Nephron progenitor cell (in vitro differentiated cells): ENCODE measurements around the gene RTEL1.
"Not testable (repeated sequence)": the region's sequence is repeated elsewhere in the genome, so short reads cannot be mapped to it uniquely, and the experiment has no call there.

Experiments used
- DNase-seq: peaks from one replicate; pipeline ENCODE4 v3.0.0; 2021
- H3K27ac Mint-ChIP-seq: 2 replicates; pipeline ENCODE4 v1.8.0; 2021; ENCODE audit warnings: mild to moderate bottlenecking, moderate library complexity, mixed read lengths
- H3K27me3 Mint-ChIP-seq: 2 replicates; pipeline ENCODE4 v1.8.0; 2021; ENCODE audit warnings: mild to moderate bottlenecking, low read depth, mixed read lengths; ENCODE audit not compliant: poor library complexity
- H3K36me3 Mint-ChIP-seq: 2 replicates; pipeline ENCODE4 v1.8.0; 2021; ENCODE audit warnings: low read depth, mixed read lengths
- H3K4me1 Mint-ChIP-seq: 2 replicates; pipeline ENCODE4 v1.8.0; 2021; ENCODE audit warnings: mixed read lengths
- H3K4me3 Mint-ChIP-seq: 2 replicates; pipeline ENCODE4 v1.8.0; 2021; ENCODE audit warnings: mild to moderate bottlenecking, moderate library complexity, mixed read lengths
- H3K9me3 Mint-ChIP-seq: 2 replicates; pipeline ENCODE4 v1.8.0; 2021; ENCODE audit warnings: mild to moderate bottlenecking, moderate library complexity, mixed read lengths
- TF ChIP-seq, protein P1 (sequence below): fragments of 200-600 bp; sonication (generic); IDR thresholded peaks from 2 replicates; pipeline ENCODE4 v1.5.0; 2021; ENCODE audit warnings: antibody characterized with exemption

RTEL1 gene

DNA sequence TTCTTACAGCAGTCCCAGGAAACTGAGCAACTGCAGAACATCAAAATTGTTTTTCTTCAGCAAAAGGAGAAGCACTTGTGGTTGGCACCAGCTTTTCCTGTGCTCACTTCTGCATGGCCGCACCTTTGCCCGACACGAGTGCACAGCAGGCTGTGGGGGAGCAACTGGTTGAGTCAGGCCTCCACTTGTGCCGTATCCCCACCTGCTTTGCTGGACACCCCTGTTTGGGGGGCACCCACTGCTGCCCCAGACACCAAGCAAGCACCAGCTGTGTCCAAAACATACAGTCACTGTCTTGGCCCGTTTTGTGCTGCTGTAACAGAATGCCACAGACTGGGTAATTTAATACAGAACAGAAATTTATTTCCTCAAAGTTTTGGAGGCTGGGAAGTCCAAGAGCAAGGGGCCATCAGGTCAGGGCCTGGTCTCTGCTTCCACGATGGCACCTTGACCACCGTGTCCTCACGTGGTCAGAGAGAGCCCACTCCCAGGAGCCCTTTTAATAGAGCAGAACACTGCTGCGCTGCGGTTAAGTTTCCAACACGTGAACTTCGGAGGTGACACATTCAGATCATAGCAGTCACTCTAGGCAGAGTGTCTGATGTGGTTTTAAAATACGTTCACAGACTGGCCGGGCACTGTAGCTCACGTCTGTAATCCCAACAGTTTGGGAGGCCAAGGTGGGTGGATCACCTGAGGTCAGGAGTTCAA lies 22.5 kb upstream of the RTEL1 start:
- Mint-ChIP-seq H3K4me3 (no peak overlapping the region), H3K9me3 (no peaks in the 10 kb centered on the region), H3K36me3 (no peaks in the 10 kb centered on the region), H3K4me1 (peaks cover 19% of the 10 kb centered on the region), H3K27ac (no peak overlapping the region), H3K27me3 (peaks cover 6% of the 10 kb centered on the region)
- DNase-seq = no peak
- TF ChIP-seq, protein P1, sequence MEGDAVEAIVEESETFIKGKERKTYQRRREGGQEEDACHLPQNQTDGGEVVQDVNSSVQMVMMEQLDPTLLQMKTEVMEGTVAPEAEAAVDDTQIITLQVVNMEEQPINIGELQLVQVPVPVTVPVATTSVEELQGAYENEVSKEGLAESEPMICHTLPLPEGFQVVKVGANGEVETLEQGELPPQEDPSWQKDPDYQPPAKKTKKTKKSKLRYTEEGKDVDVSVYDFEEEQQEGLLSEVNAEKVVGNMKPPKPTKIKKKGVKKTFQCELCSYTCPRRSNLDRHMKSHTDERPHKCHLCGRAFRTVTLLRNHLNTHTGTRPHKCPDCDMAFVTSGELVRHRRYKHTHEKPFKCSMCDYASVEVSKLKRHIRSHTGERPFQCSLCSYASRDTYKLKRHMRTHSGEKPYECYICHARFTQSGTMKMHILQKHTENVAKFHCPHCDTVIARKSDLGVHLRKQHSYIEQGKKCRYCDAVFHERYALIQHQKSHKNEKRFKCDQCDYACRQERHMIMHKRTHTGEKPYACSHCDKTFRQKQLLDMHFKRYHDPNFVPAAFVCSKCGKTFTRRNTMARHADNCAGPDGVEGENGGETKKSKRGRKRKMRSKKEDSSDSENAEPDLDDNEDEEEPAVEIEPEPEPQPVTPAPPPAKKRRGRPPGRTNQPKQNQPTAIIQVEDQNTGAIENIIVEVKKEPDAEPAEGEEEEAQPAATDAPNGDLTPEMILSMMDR = no peak

DNA sequence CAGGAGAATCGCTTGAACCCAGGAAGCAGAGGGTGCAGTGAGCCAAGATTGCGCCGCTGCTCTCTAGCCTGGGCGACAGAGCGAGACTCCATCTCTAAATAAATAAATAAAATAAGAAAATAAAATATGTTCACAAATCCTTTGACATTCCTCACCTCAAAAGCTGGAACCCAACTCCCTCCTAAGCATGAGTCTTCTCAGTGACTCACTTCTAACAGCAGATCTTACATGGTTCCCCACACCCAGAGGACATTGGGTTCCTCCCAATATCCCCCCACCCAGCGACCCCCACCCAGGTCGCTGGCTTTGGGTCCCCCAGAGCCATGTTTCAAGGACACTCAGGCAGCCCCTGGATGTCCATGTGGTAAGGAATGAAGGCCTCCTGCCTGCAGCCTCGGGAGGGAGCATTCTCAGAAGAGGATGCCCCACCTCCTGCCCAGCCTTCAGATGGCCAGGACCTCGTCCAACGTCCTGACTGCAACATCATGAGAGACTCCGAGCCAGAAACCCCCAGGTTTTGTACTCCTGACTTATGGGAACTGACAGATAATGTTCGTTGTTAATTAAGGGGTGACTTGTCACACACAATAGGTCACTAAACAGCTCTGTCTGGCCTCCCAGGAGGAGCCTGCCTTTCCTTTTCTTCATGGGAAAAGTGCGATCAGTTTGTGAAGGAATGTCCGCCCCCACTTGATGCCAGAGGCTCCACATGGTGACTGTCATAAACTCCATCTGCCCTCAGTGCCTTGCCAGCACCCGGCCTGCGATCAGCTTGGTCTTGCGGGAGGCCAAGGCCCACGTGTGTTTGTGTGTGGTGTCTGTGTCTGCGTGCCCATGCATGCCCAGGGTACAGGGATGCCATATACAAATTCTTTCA lies 21.1 kb upstream of the RTEL1 start:
- H3K36me3 Mint-ChIP-seq = no peaks in the 10 kb centered on the region
- no peak overlapping the region for H3K27ac Mint-ChIP-seq
- no peak for DNase-seq
- TF ChIP-seq, protein P1 = no peak
- H3K4me1 Mint-ChIP-seq = peaks cover 11% of the 10 kb centered on the region
- no peaks in the 10 kb centered on the region for H3K9me3 Mint-ChIP-seq
- no peak overlapping the region for H3K4me3 Mint-ChIP-seq
- peaks cover 6% of the 10 kb centered on the region for H3K27me3 Mint-ChIP-seq

DNA sequence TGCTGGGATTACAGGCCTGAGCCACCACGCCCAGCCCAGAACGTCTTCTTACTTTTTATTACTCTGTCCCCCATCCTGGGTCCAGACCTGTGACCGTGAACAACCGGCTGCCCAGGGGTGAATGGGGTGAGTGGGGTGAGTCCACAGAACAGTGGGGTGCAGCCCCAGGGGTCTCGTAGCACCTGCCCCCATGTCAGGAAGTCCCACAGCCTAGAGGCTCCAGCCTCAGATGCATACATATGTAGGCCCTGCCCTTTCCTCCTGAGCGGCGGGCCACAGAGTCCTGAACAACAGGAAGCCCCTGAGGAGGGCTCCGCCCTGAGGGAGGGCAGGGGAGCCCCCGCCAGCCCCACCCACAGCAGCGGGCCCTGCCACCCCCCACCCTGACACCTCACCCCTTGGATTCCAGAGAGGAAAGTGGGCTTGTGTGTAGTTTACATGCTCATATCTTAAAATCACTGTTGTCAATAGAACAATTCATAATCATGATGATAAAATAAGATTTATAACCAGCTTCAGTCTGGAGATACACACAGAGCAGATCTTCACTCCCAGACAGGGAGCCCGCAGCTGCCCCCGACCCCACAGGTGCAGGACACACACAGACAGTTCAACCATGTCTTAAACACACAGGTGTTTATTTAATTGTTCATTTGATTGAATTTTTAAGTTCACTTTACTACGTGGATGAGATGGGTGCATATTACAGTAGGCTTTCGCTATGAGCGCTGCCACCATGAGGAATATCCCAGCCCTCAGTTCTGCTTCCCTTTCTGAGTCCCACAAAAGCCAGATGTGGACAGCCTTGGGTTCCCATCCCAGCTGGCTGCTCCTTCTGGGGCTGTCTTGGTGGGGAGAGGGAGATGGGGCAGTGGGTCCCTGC lies 18.8 kb upstream of the RTEL1 start:
- TF ChIP-seq, protein P1 = no peak
- Mint-ChIP-seq H3K4me3 (no peak overlapping the region), H3K27ac (no peak overlapping the region), H3K9me3 (no peaks in the 10 kb centered on the region), H3K36me3 (no peaks in the 10 kb centered on the region), H3K4me1 (peaks cover 18% of the 10 kb centered on the region), H3K27me3 (peaks cover 17% of the 10 kb centered on the region)
- no peak for DNase-seq

DNA sequence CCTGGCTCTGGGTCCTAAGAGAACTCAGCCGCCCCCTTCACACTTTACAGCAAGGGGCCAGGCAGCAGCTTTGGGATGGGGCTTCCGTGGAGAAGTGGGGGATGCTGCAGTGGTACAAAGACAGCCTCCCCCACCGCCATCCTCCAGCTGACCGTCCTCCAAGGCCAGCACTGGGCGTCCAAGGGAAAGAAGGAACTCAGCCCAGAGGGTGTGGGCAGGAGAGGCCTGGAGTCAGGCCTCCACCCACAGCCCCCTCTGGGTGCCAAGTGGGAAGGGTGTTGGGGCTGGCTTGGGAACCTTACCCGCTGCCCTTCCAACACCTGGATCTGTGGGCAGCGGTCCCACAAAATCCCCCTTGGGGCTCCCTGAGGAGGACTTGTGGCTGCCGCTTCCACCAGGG lies 18.0 kb upstream of the RTEL1 start:
- no peaks in the 10 kb centered on the region for H3K36me3 Mint-ChIP-seq
- no peak for DNase-seq
- H3K27me3 Mint-ChIP-seq = peaks cover 19% of the 10 kb centered on the region
- peaks cover 21% of the 10 kb centered on the region for H3K4me1 Mint-ChIP-seq
- H3K4me3 Mint-ChIP-seq = no peak overlapping the region
- H3K9me3 Mint-ChIP-seq = no peaks in the 10 kb centered on the region
- H3K27ac Mint-ChIP-seq = no peak overlapping the region
- TF ChIP-seq, protein P1 = no peak

DNA sequence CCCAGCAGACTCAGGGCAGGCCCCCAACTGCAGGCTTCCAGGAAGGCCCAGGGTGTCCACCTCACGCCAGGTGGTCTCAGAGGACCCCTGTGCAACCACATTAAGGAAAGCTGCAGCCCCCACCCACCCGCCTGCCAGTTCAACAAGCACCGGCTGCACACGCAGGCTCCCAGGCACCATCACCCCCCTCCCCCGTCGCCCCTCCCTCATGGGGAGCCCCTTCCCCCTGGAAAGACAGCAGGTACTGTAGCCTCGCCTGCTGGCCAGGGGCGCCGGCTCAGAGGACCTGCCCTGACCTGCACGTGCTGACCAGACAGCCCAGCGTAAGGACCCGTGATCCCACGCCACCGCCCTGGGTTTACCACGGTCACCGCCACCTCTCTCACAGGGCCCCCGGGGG lies 17.4 kb upstream of the RTEL1 start:
- not testable (repeated sequence) for DNase-seq, H3K27ac Mint-ChIP-seq, H3K36me3 Mint-ChIP-seq, H3K9me3 Mint-ChIP-seq, H3K4me3 Mint-ChIP-seq
- Mint-ChIP-seq H3K27me3 (peaks cover 21% of the 10 kb centered on the region), H3K4me1 (peaks cover 21% of the 10 kb centered on the region)
